ENCODE results near the gene CSH2.
"Not testable (repeated sequence)": the region's sequence is repeated elsewhere in the genome, so short reads cannot be mapped to it uniquely, and the experiment has no call there.

Gene CSH2

GRCh38 chr17:63855185-63855584 is 18.3 kb downstream of the CSH2 start:
- no peak for DNase-seq (ENCODE audit: low read depth in 2 of 2)

GRCh38 chr17:63854709-63855108 is 18.8 kb downstream of the CSH2 start:
- no peak for DNase-seq (ENCODE audit: low read depth in 2 of 2)

GRCh38 chr17:63853260-63853659 is 20.2 kb downstream of the CSH2 start:
- no peak for DNase-seq (ENCODE audit: low read depth in 2 of 2)

- DNase-seq (ENCODE audit: low read depth in 2 of 2): no peak
Observed at GRCh38 chr17:63850401-63850800, 23.1 kb downstream of the CSH2 start.

- peak; percentile 90 to 92 for DNase-seq (ENCODE audit: low read depth in 2 of 2)
Observed at GRCh38 chr17:63848834-63849689, 24.4 kb downstream of the CSH2 start.

GRCh38 chr17:63847525-63848249 is 25.8 kb downstream of the CSH2 start:
- no peak for DNase-seq (ENCODE audit: low read depth in 2 of 2)

- no peak for DNase-seq (ENCODE audit: low read depth in 2 of 2)
Observed at GRCh38 chr17:63845509-63845908, 28.0 kb downstream of the CSH2 start.

- DNase-seq (ENCODE audit: low read depth in 2 of 2): no peak
Observed at GRCh38 chr17:63843910-63844677, 29.4 kb downstream of the CSH2 start.

GRCh38 chr17:63843387-63843888 is 30.0 kb downstream of the CSH2 start:
- not testable (repeated sequence) for DNase-seq (ENCODE audit: low read depth in 2 of 2)

GRCh38 chr17:63842540-63843386 is 30.7 kb downstream of the CSH2 start, which contains the start of gene SMARCD2:
TSS of gene SMARCD2 (minus strand) at chr17:63842685. CDS start at chr17:63842674, 11 bp downstream.
- DNase-seq (ENCODE audit: low read depth in 2 of 2): peak; percentile 98

- DNase-seq (ENCODE audit: low read depth in 2 of 2): no peak
Observed at GRCh38 chr17:63842173-63842539, 31.3 kb downstream of the CSH2 start.

- DNase-seq (ENCODE audit: low read depth in 2 of 2): no peak
Observed at GRCh38 chr17:63841350-63842172, 31.9 kb downstream of the CSH2 start.

GRCh38 chr17:63840591-63841349 is 32.7 kb downstream of the CSH2 start:
- DNase-seq (ENCODE audit: low read depth in 2 of 2): no peak

- no peak for DNase-seq (ENCODE audit: low read depth in 2 of 2)
Observed at GRCh38 chr17:63838631-63839171, 34.8 kb downstream of the CSH2 start.

- DNase-seq (ENCODE audit: low read depth in 2 of 2): no peak
Observed at GRCh38 chr17:63837962-63838600, 35.4 kb downstream of the CSH2 start.

GRCh38 chr17:63837480-63837879 is 36.0 kb downstream of the CSH2 start:
- DNase-seq (ENCODE audit: low read depth in 2 of 2): no peak

GRCh38 chr17:63836811-63837210 is 36.7 kb downstream of the CSH2 start:
- no peak for DNase-seq (ENCODE audit: low read depth in 2 of 2)

- no peak for DNase-seq (ENCODE audit: low read depth in 2 of 2)
Observed at GRCh38 chr17:63835167-63835720, 38.2 kb downstream of the CSH2 start.

All from stimulated activated CD8-positive, alpha-beta memory T cell treated with anti-CD3 and anti-CD28 coated beads, Interleukin-7, amount 100 ng/mL, for 4 hours (primary cell).